PFSK-1 (cell line): ENCODE data around the gene WNT3A. TPM values are rescaled to one million over a fixed set of nuclear protein-coding genes. Genes with fewer than 3 reads are reported as not detected.

Experiments used
- FOXP2 ChIP-seq: optimal IDR thresholded peaks from 2 replicates; pipeline ENCODE3; 2011; ENCODE audit warnings: borderline replicate concordance, control low read depth, inconsistent platforms; ENCODE audit not compliant: insufficient read depth; ENCODE audit errors: extremely low read length, extremely low read depth
- POLR2AphosphoS5 ChIP-seq: IDR thresholded peaks from 2 replicates; pipeline ENCODE4 v1.6.1; 2012; ENCODE audit warnings: low read depth, mild to moderate bottlenecking, control low read depth, low read length, moderate library complexity
- REST ChIP-seq, 2 experiments: IDR thresholded peaks; 2 replicates each; pipeline versions ENCODE4 v1.6.1 to v1.8.0; 2011 to 2012; ENCODE audit warnings: low read depth in 2 of 2, low read length in 2 of 2, control low read depth in 1 of 2, inconsistent platforms in 1 of 2, mild to moderate bottlenecking in 1 of 2, moderate library complexity in 1 of 2; ENCODE audit not compliant: insufficient read depth in 1 of 2
- SIN3A ChIP-seq: IDR thresholded peaks from 2 replicates; pipeline ENCODE4 v1.6.1; 2012; ENCODE audit warnings: mild to moderate bottlenecking, low read length, moderate library complexity, borderline replicate concordance; ENCODE audit not compliant: insufficient read depth
- TAF1 ChIP-seq: IDR thresholded peaks from 2 replicates; pipeline ENCODE4 v1.6.1; 2012; ENCODE audit warnings: low read length, control low read depth, borderline replicate concordance; ENCODE audit not compliant: insufficient read depth
- polyA plus RNA-seq: library from polyadenylated mRNA; unstranded; fragments of >200 nt; gene quantifications from one replicate; pipeline ENCODE4 v1.2.1, GENCODE V29; 2012; ENCODE audit warnings: low read depth, missing spikeins; ENCODE audit not compliant: insufficient read length

WNT3A gene, protein sequence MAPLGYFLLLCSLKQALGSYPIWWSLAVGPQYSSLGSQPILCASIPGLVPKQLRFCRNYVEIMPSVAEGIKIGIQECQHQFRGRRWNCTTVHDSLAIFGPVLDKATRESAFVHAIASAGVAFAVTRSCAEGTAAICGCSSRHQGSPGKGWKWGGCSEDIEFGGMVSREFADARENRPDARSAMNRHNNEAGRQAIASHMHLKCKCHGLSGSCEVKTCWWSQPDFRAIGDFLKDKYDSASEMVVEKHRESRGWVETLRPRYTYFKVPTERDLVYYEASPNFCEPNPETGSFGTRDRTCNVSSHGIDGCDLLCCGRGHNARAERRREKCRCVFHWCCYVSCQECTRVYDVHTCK
- polyA plus RNA-seq, result not detected

GRCh38 chr1:228006786-228007048 is at the start of gene WNT3A:
WNT3A (plus strand) TSS chr1:228006998; CDS start chr1:228007129, 131 bp downstream.
- TF ChIP-seq POLR2AphosphoS5, result no peak
- no peak for TF ChIP-seq TAF1
- TF ChIP-seq REST (IDR thresholded peaks at IDR 0.05; ENCODE audit: insufficient read depth in 1 of 2, low read depth in 2 of 2, low read length in 2 of 2), result no peak
- TF ChIP-seq FOXP2, result no peak
- no peak for TF ChIP-seq SIN3A

- TF ChIP-seq TAF1 (no peak), FOXP2 (no peak), REST (IDR thresholded peaks at IDR 0.05; ENCODE audit: insufficient read depth in 1 of 2, low read depth in 2 of 2, low read length in 2 of 2) (no peak), SIN3A (no peak), POLR2AphosphoS5 (no peak)
Observed at GRCh38 chr1:227958617-227959324, 48.0 kb upstream of the WNT3A start.

- TF ChIP-seq POLR2AphosphoS5 (no peak), REST (IDR thresholded peaks at IDR 0.05; ENCODE audit: insufficient read depth in 1 of 2, low read depth in 2 of 2, low read length in 2 of 2) (no peak), SIN3A (no peak), TAF1 (no peak), FOXP2 (no peak)
Observed at GRCh38 chr1:227959325-227959860, 47.4 kb upstream of the WNT3A start.

- no peak for TF ChIP-seq FOXP2
- no peak for TF ChIP-seq SIN3A
- TF ChIP-seq TAF1, result no peak
- no peak for TF ChIP-seq REST (IDR thresholded peaks at IDR 0.05; ENCODE audit: insufficient read depth in 1 of 2, low read depth in 2 of 2, low read length in 2 of 2)
- TF ChIP-seq POLR2AphosphoS5, result no peak
Observed at GRCh38 chr1:227961651-227962466, 44.9 kb upstream of the WNT3A start.
